ENCODE measurements around the gene GNAQ.

DNA sequence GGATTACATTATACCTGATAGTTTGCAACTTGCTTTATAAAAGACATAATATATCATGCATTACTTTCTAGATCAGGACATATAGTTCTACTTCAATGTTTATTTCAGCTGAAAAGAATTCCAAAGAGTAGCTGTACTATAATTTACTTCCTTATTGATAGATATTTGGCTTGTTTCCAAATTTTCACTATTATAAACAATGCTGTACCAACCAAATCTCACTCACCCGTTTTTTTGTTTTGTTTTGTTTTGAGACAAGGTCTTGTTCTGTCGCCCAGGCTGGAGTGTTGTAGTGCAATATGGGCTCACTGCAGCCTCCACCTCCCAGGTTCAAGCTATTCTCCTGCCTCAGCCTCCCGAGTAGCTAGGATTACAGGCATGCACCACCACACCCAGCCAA lies 132.7 kb downstream of the GNAQ start:
- no peak for TF ChIP-seq POLR2A (IDR thresholded peaks at IDR 0.05; ENCODE audit: insufficient read depth in 1 of 2, low read depth in 2 of 2, low read length in 2 of 2)
- no peak for TF ChIP-seq NR2F2 (IDR thresholded peaks at IDR 0.05; ENCODE audit: borderline replicate concordance, low read depth)
- no peak for TF ChIP-seq PATZ1 (CRISPR knock-in tag; IDR thresholded peaks at IDR 0.05)
- TF ChIP-seq ZNF710 (CRISPR knock-in tag; IDR thresholded peaks at IDR 0.05; ENCODE audit: borderline replicate concordance): no peak
- TF ChIP-seq EZH2 (conservative IDR thresholded peaks at IDR 0.05; ENCODE audit: low read depth, low read length): no peak
- TF ChIP-seq MLXIP (CRISPR knock-in tag; IDR thresholded peaks at IDR 0.05; ENCODE audit: borderline replicate concordance): no peak
- no peak for TF ChIP-seq BRF2 (CRISPR knock-in tag; IDR thresholded peaks at IDR 0.05)
- TF ChIP-seq FOXK1 (CRISPR knock-in tag; IDR thresholded peaks at IDR 0.05; ENCODE audit: borderline replicate concordance, low read depth): no peak
- TF ChIP-seq CTCF (CRISPR knock-in tag; IDR thresholded peaks at IDR 0.05): no peak
- TF ChIP-seq SNAPC2 (CRISPR knock-in tag; IDR thresholded peaks at IDR 0.05): no peak
- TF ChIP-seq FOXM1 (CRISPR knock-in tag; IDR thresholded peaks at IDR 0.05): no peak
- TF ChIP-seq MTF1 (CRISPR knock-in tag; IDR thresholded peaks at IDR 0.05): no peak

Measured in HepG2 (cell line).